Measurements from ENCODE around the gene LINGO3. TPM values are rescaled to one million over a fixed set of nuclear protein-coding genes. Genes with fewer than 3 reads are reported as not detected.

The LINGO3 gene
- total and polyA plus RNA-seq, 10 of the 15 experiments (the other 5 are each of a cell fraction or from before 2014, with no cell fraction given): 0.09 to 2.0 (median 0.40) TPM; not detected in 5

GRCh38 chr19:2305452-2306280 is 2.3 kb downstream of the LINGO3 start:
- Histone ChIP-seq H3K27ac (ENCODE audit: control insufficient read depth, insufficient read depth) (no peak overlapping the region), H2AFZ (ENCODE audit: control insufficient read depth, low read depth, low read length) (no peak overlapping the region), H3K36me3 (ENCODE audit: control insufficient read depth in 2 of 2, insufficient read depth in 2 of 2, low read length in 1 of 2) (no peaks in the 10 kb centered on the region), H3K27me3 (replicated peaks in 1 of 2; ENCODE audit: control insufficient read depth in 2 of 2, insufficient read depth in 2 of 2, low read length in 1 of 2) (peaks cover 9 to 15% of the 10 kb centered on the region in 2 experiments), H3K4me3 (no peak overlapping the region), H4K20me1 (ENCODE audit: control insufficient read depth, insufficient read depth) (no peaks in the 10 kb centered on the region), H3K4me2 (ENCODE audit: control insufficient read depth, insufficient read depth) (no peak overlapping the region), H3K4me1 (ENCODE audit: control insufficient read depth, insufficient read depth, low read length) (peaks cover 3% of the 10 kb centered on the region; the same call in 1 of the 2 replicates), H3K79me2 (ENCODE audit: control insufficient read depth, insufficient read depth, low read length) (no peaks in the 10 kb centered on the region), H3K9ac (ENCODE audit: control insufficient read depth, insufficient read depth, low read length) (no peak overlapping the region), H3K9me3 (replicated peaks; ENCODE audit: control insufficient read depth, insufficient read depth, low read length) (no peaks in the 10 kb centered on the region)
- in situ Hi-C loops (cut with MboI): no loop called here
- ATAC-seq (no peak; the same call in 2 of the 3 replicates), FAIRE-seq (no peak), DNase-seq (ENCODE audit: low read depth, low spot score) (no peak)
- ChIA-PET SMC1A (ENCODE audit: uncharacterized antibody, unreplicated experiment) (no interaction called here), CTCF (interaction anchor here (0.5 kb wide), 1 partner anchor 160 kb away, joined by 3 read pairs; no protein-coding TSS in a partner anchor), RAD21 (ENCODE audit: unreplicated experiment) (interaction anchor here (1.2 kb wide), 1 partner anchor 20 kb away, joined by 4 read pairs; no protein-coding TSS in a partner anchor), POLR2A (no interaction called here)
- BruUV-seq (replicated peaks): no TSS peak
- TF ChIP-seq HSF1 (IDR thresholded peaks at IDR 0.05; ENCODE audit: low read depth, low read length) (no peak), KDM1A (IDR thresholded peaks at IDR 0.05; ENCODE audit: borderline replicate concordance) (no peak), NKRF (conservative IDR thresholded peaks at IDR 0.05) (no peak), CTCF (IDR thresholded peaks at IDR 0.05 in 2 of 3, conservative IDR thresholded peaks at IDR 0.05 in 1 of 3; ENCODE audit: control insufficient read depth in 2 of 3, extremely low read depth in 1 of 3, insufficient read depth in 1 of 3, low read depth in 3 of 3, low read length in 3 of 3) (no peak)
- intact Hi-C loops (cut with micrococcal nuclease; ENCODE audit: unreplicated experiment): no loop called here
- 40% methylated on average over 17 of the region's 19 CpGs for WGBS (ENCODE audit: insufficient coverage, insufficient replicate concordance, low lambda C conversion rate, missing lambda C conversion rate)

All from GM12878 (cell line).